H9 (cell line): ENCODE data around the gene NACC2. TPM values are rescaled to one million over a fixed set of nuclear protein-coding genes. Genes with fewer than 3 reads are reported as not detected.

ENCODE experiments used
- DNase-seq: peaks from one replicate; pipeline ENCODE4 v3.0.0-alpha.2; 2017
- H2AFZ ChIP-seq: one replicate; pipeline ENCODE4 v1.6.1; 2013; ENCODE audit warnings: mild to moderate bottlenecking, low read length, control low read depth, moderate library complexity
- H2AK5ac ChIP-seq: 2 replicates; pipeline ENCODE4 v1.6.1; 2013; ENCODE audit warnings: low read length, control low read depth, mixed read lengths; ENCODE audit not compliant: insufficient read length
- H2BK120ac ChIP-seq: one replicate; pipeline ENCODE4 v1.6.1; 2013; ENCODE audit warnings: low read depth, mild to moderate bottlenecking, low read length, control low read depth, inconsistent platforms; ENCODE audit not compliant: poor library complexity, severe bottlenecking
- H2BK12ac ChIP-seq: 2 replicates; pipeline ENCODE4 v1.6.1; 2013; ENCODE audit warnings: low read length, control low read depth, mixed read lengths, low read depth; ENCODE audit not compliant: insufficient read length
- H2BK15ac ChIP-seq: 2 replicates; pipeline ENCODE4 v1.6.1; 2013; ENCODE audit warnings: low read depth, low read length, control low read depth
- H2BK20ac ChIP-seq: one replicate; pipeline ENCODE4 v1.6.1; 2013; ENCODE audit warnings: low read depth, mild to moderate bottlenecking, low read length, control low read depth, inconsistent platforms; ENCODE audit not compliant: poor library complexity, severe bottlenecking
- H2BK5ac ChIP-seq: 2 replicates; pipeline ENCODE4 v1.6.1; 2013; ENCODE audit warnings: low read length, control low read depth, mixed read lengths; ENCODE audit not compliant: insufficient read length
- H3K14ac ChIP-seq: 2 replicates; pipeline ENCODE4 v1.6.1; 2013; ENCODE audit warnings: low read length, control low read depth; ENCODE audit not compliant: insufficient read depth
- H3K18ac ChIP-seq: 2 replicates; pipeline ENCODE4 v1.6.1; 2013; ENCODE audit warnings: low read depth, mild to moderate bottlenecking, mixed read lengths, low read length, control low read depth; ENCODE audit not compliant: insufficient read length
- H3K23ac ChIP-seq: 2 replicates; pipeline ENCODE4 v1.6.1; 2013; ENCODE audit warnings: low read length, control low read depth, mixed read lengths, low read depth; ENCODE audit not compliant: insufficient read length
- H3K23me2 ChIP-seq: 2 replicates; pipeline ENCODE4 v1.6.1; 2013; ENCODE audit warnings: low read depth, mild to moderate bottlenecking, mixed read lengths, low read length, control low read depth; ENCODE audit not compliant: insufficient read length, poor library complexity, severe bottlenecking
- H3K27ac ChIP-seq: 2 replicates; pipeline ENCODE4 v1.5.1; 2013; ENCODE audit warnings: low read length, control low read depth, mixed read lengths, low read depth; ENCODE audit not compliant: insufficient read length
- H3K27me3 ChIP-seq: 2 replicates; pipeline ENCODE4 v1.6.1; 2013; ENCODE audit warnings: low read length, control low read depth, inconsistent platforms; ENCODE audit not compliant: insufficient read depth
- H3K4ac ChIP-seq: 2 replicates; pipeline ENCODE4 v1.6.1; 2013; ENCODE audit warnings: low read depth, mild to moderate bottlenecking, control low read depth, inconsistent platforms, low read length, moderate library complexity
- H3K4me1 ChIP-seq: 2 replicates; pipeline ENCODE4 v1.6.1; 2013; ENCODE audit warnings: low read length, control low read depth, inconsistent platforms; ENCODE audit not compliant: insufficient read depth
- H3K4me2 ChIP-seq: 2 replicates; pipeline ENCODE4 v1.6.1; 2013; ENCODE audit warnings: low read length, control low read depth, mixed read lengths; ENCODE audit not compliant: insufficient read length, insufficient read depth
- H3K56ac ChIP-seq: 2 replicates; pipeline ENCODE4 v1.6.1; 2013; ENCODE audit warnings: low read depth, mild to moderate bottlenecking, mixed read lengths, low read length, control low read depth; ENCODE audit not compliant: insufficient read length
- H3K79me1 ChIP-seq: 2 replicates; pipeline ENCODE4 v1.6.1; 2013; ENCODE audit warnings: low read depth, mild to moderate bottlenecking, moderate library complexity, low read length, control low read depth, inconsistent platforms; ENCODE audit not compliant: insufficient read depth, poor library complexity, severe bottlenecking
- H3K79me2 ChIP-seq: 2 replicates; pipeline ENCODE4 v1.6.1; 2013; ENCODE audit warnings: low read length, control low read depth, inconsistent platforms; ENCODE audit not compliant: insufficient read depth
- H3K9ac ChIP-seq: 2 replicates; pipeline ENCODE4 v1.6.1; 2013; ENCODE audit warnings: low read length, control low read depth, mixed read lengths; ENCODE audit not compliant: insufficient read length; ENCODE audit errors: extremely low read depth
- H3K9me3 ChIP-seq: one replicate; pipeline ENCODE4 v1.6.1; 2013; ENCODE audit warnings: low read depth, low read length, inconsistent platforms; ENCODE audit not compliant: control insufficient read depth
- H3T11ph ChIP-seq: one replicate; pipeline ENCODE4 v1.6.1; 2013; ENCODE audit warnings: mild to moderate bottlenecking, low read length, control low read depth, inconsistent platforms
- H4K20me1 ChIP-seq: one replicate; pipeline ENCODE4 v1.6.1; 2013; ENCODE audit not compliant: control insufficient read depth, insufficient read length, insufficient read depth
- H4K5ac ChIP-seq: 2 replicates; pipeline ENCODE4 v1.6.1; 2013; ENCODE audit warnings: low read depth, mild to moderate bottlenecking, mixed read lengths, low read length, control low read depth; ENCODE audit not compliant: insufficient read length
- H4K8ac ChIP-seq: replicated peaks from 2 replicates; pipeline ENCODE4 v1.6.1; 2013; ENCODE audit warnings: low read length, control low read depth, mixed read lengths, low read depth; ENCODE audit not compliant: insufficient read length
- H4K91ac ChIP-seq: 2 replicates; pipeline ENCODE4 v1.6.1; 2013; ENCODE audit warnings: low read depth, mild to moderate bottlenecking, moderate library complexity, mixed read lengths, low read length, control low read depth; ENCODE audit not compliant: insufficient read length
- H3K27ac Mint-ChIP-seq, 3 experiments: 2 replicates in 2 of 3; 3 replicates in 1 of 3; pipeline ENCODE4 v1.8.0; 2020 to 2021; ENCODE audit warnings: mixed read lengths in 3 of 3, mild to moderate bottlenecking in 1 of 3, moderate library complexity in 1 of 3
- H3K27me3 Mint-ChIP-seq: 2 replicates; pipeline ENCODE4 v1.8.0; 2021; ENCODE audit warnings: low read depth, mild to moderate bottlenecking, moderate library complexity, mixed read lengths
- H3K36me3 Mint-ChIP-seq, 3 experiments: 2 replicates in 2 of 3; 3 replicates in 1 of 3; pipeline ENCODE4 v1.8.0; 2020 to 2021; ENCODE audit warnings: low read depth in 3 of 3, mixed read lengths in 3 of 3; ENCODE audit not compliant: insufficient read depth in 1 of 3
- H3K4me1 Mint-ChIP-seq, 2 experiments: 2 replicates each; pipeline ENCODE4 v1.8.0; 2020; ENCODE audit warnings: mixed read lengths in 2 of 2
- H3K4me3 Mint-ChIP-seq, 2 experiments: 2 replicates in 1 of 2; 3 replicates in 1 of 2; pipeline ENCODE4 v1.8.0; 2020 to 2021; ENCODE audit warnings: mild to moderate bottlenecking in 2 of 2, mixed read lengths in 2 of 2, moderate library complexity in 1 of 2
- H3K9me3 Mint-ChIP-seq, 2 experiments: 2 replicates in 1 of 2; 3 replicates in 1 of 2; pipeline ENCODE4 v1.8.0; 2020; ENCODE audit warnings: mild to moderate bottlenecking in 2 of 2, mixed read lengths in 2 of 2, moderate library complexity in 1 of 2
- CTCF ChIP-seq: fragments of 200-600 bp; sonication (generic); conservative IDR thresholded peaks from 3 replicates; pipeline ENCODE4 v1.8.0; 2021; ENCODE audit warnings: antibody characterized with exemption, mild to moderate bottlenecking
- WGBS: extraction: QIAGEN DNeasy Blood & Tissue Kit; methylation state at CpG from one replicate; pipeline ENCODE4 v1.1.7; 2013; ENCODE audit warnings: missing lambda C conversion rate, low lambda C conversion rate, mixed read lengths; ENCODE audit not compliant: insufficient read length; ENCODE audit errors: extremely low coverage; 5-methylcytosine and 5-hydroxymethylcytosine counted together
- total RNA-seq: library from RNA; stranded (reverse); gene quantifications from 2 replicates; pipeline ENCODE4 v1.2.1, GENCODE V29; 2021

Gene NACC2
- total RNA-seq, 1 experiment from 2014 or later, result 11.5 TPM

GRCh38 chr9:135986605-135987004 lies 108.5 kb downstream of the NACC2 start:
- Histone ChIP-seq H3K18ac (no peak overlapping the region), H3K79me2 (no peaks in the 10 kb centered on the region), H3K79me1 (no peaks in the 10 kb centered on the region), H4K91ac (no peak overlapping the region), H3K23ac (no peak overlapping the region), H2AFZ (no peak overlapping the region), H3K27me3 (no peaks in the 10 kb centered on the region), H2BK12ac (no peak overlapping the region), H4K20me1 (no peaks in the 10 kb centered on the region), H3K27ac (no peak overlapping the region), H4K5ac (no peak overlapping the region), H2BK20ac (no peak overlapping the region), H3K9ac (no peak overlapping the region), H3K4ac (no peak overlapping the region), H3K4me2 (no peak overlapping the region), H3T11ph (no peak overlapping the region), H3K9me3 (no peaks in the 10 kb centered on the region), H3K56ac (no peak overlapping the region), H4K8ac (no peak overlapping the region), H2AK5ac (no peak overlapping the region), H3K14ac (no peak overlapping the region), H2BK5ac (no peak overlapping the region), H2BK120ac (no peak overlapping the region), H3K4me1 (no peaks in the 10 kb centered on the region), H2BK15ac (no peak overlapping the region), H3K23me2 (no peaks in the 10 kb centered on the region)
- no peaks in the 10 kb centered on the region for H3K9me3 Mint-ChIP-seq
- TF ChIP-seq CTCF, result no peak
- no peak overlapping the region for H3K4me3 Mint-ChIP-seq
- WGBS, result no CpG with 5 or more reads among the region's 15 CpGs
- no peaks in the 10 kb centered on the region for H3K27me3 Mint-ChIP-seq
- H3K27ac Mint-ChIP-seq, result no peak overlapping the region
- DNase-seq, result no peak
- H3K36me3 Mint-ChIP-seq, result no peaks in the 10 kb centered on the region
- H3K4me1 Mint-ChIP-seq, result peaks cover 8 to 22% of the 10 kb centered on the region in 2 experiments
